Thyroid gland (tissue), 4 donors: ENCODE results near the gene SMC2.

Experiments used
- CTCF ChIP-seq, 6 experiments: fragments of 200-600 bp in 3 of 6; fragments of 450-650 bp in 3 of 6; sonication (generic) in 3 of 6; IDR thresholded peaks; one replicate each; pipeline ENCODE4 v1.5.1; 2016 to 2019; ENCODE audit warnings: antibody characterized with exemption in 6 of 6, mild to moderate bottlenecking in 2 of 6, inconsistent platforms in 1 of 6, moderate library complexity in 1 of 6
- POLR2A ChIP-seq, 2 donors: fragments of 450-650 bp; IDR thresholded peaks; one replicate each; pipeline ENCODE4 v1.6.1; 2017; ENCODE audit warnings: antibody characterized with exemption in 2 of 2, mild to moderate bottlenecking in 2 of 2, moderate library complexity in 1 of 2

DNA sequence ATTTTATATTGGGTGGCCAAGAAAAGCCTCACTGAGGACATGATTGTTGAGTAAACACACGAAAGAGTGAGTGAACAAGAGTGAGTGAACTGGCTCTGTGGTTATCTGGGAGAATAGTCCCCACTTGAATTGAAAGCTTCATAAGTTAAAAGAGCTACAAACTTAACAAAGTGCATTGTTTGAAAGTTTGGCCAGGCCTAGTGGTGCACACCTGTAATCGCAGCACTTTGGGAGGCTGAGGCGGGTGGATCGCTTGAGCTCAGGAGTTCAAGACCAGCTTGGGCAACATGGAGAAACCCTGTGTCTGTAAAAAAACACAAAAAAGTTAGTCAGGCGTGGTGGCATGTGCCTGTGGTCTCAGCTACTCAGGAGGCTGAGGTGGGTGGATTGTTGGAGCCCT, 26.9 kb downstream of the SMC2 start:
- no peak for TF ChIP-seq CTCF (IDR thresholded peaks at IDR 0.05)
- TF ChIP-seq POLR2A (IDR thresholded peaks at IDR 0.05), result no peak
